Ovary (tissue), 9 donors: ENCODE measurements around the gene KIF1C. TPM values are rescaled to one million over a fixed set of nuclear protein-coding genes. Genes with fewer than 3 reads are reported as not detected.

Experiments
- DNase-seq, 5 donors: peaks; one replicate each; pipeline ENCODE4 v3.0.0-alpha.2; 2019 to 2020
- H3K27ac ChIP-seq, 2 donors: fragments of 200-600 bp; one replicate each; pipeline versions ENCODE4 v1.5.1 to v1.8.0; 2019 to 2022
- H3K27me3 ChIP-seq: fragments of 200-600 bp; one replicate; pipeline ENCODE4 v1.8.0; 2022
- H3K36me3 ChIP-seq: fragments of 200-600 bp; sonication (generic); one replicate; pipeline ENCODE4 v1.5.1; 2019
- H3K4me1 ChIP-seq: one replicate; pipeline ENCODE4 v1.8.1; 2013; ENCODE audit warnings: mild to moderate bottlenecking, moderate library complexity; ENCODE audit not compliant: insufficient read depth
- H3K4me3 ChIP-seq: fragments of 200-600 bp; sonication (generic); one replicate; pipeline ENCODE4 v1.5.1; 2017
- H3K9me3 ChIP-seq, 2 donors: fragments of 200-600 bp in 1 of 2; sonication (generic) in 1 of 2; one replicate each; pipeline versions ENCODE4 v1.5.1 to v1.8.1; 2013 to 2019; ENCODE audit warnings: mild to moderate bottlenecking in 1 of 2, moderate library complexity in 1 of 2
- EP300 ChIP-seq: sonication (generic); formaldehyde crosslinking; IDR thresholded peaks from one replicate; pipeline ENCODE4 v1.6.1; 2017; ENCODE audit warnings: antibody characterized with exemption
- POLR2A ChIP-seq: fragments of 450-650 bp; IDR thresholded peaks from one replicate; pipeline ENCODE4 v1.6.1; 2017; ENCODE audit warnings: antibody characterized with exemption, mild to moderate bottlenecking, moderate library complexity
- WGBS, 3 donors: extraction: QIAGEN DNeasy Blood & Tissue Kit in 1 of 3; methylation state at CpG; one replicate each; pipeline versions ENCODE4 v1.1.5 to v1.1.7; 2013 to 2017; 5-methylcytosine and 5-hydroxymethylcytosine counted together
- intact Hi-C, 4 donors: fragments of 100-400 bp; cut with DNase I; formaldehyde crosslinking; loops; one replicate each; pipeline versions ENCODE4 v1.11.0 to v1.15.1; 2022 to 2023
- polyA plus RNA-seq, 2 donors: library from polyadenylated mRNA; stranded (reverse); fragments of 200-250 nt in 1 of 2; fragments of 350-450 nt in 1 of 2; fragmentation: Illumina TruSeq in 1 of 2; extraction: RNeasy Lipid Tissue Mini Kit (QIAGEN cat#74804) in 1 of 2; gene quantifications; one replicate each; pipeline ENCODE4 v1.2.3, GENCODE V29; 2013 to 2014
- total RNA-seq, 7 donors: library from RNA; depleted of rRNA in 2 of 7; stranded (reverse); fragments of >200 nt in 2 of 7; fragmentation: NEBNext Ultra II Directional in 3 of 7; extraction: Animal tissue kit (Norgen Biotek cat#: 25700) in 3 of 7; gene quantifications; one replicate each; pipeline versions ENCODE4 v1.1.0 to v1.2.4, GENCODE V29; 2016 to 2023
- TF ChIP-seq, protein P1 (sequence below), 3 donors: fragments of 450-650 bp in 2 of 3; fragments of 200-600 bp in 1 of 3; IDR thresholded peaks; one replicate each; pipeline versions ENCODE4 v1.5.1 to v1.8.0; 2016 to 2022; ENCODE audit warnings: antibody characterized with exemption in 3 of 3, mild to moderate bottlenecking in 1 of 3
- donor health status: DM: no; HTN: no; CAD: no; lungs with moderate emphysema.
- donor health status: DM: no; HTN: no; CAD: no.
- donor health status: Bipolar disorder and iron deficiency.
- donor health status: DM: yes; HTN: yes; CAD: no.
- donor health status: DM: no; HTN: no; CAD: no.
- donor health status: DM: yes; HTN: yes; CAD: no.

Gene KIF1C
- total and polyA plus RNA-seq, 9 donors, result 17.5 to 129 (median 90.3) TPM

DNA sequence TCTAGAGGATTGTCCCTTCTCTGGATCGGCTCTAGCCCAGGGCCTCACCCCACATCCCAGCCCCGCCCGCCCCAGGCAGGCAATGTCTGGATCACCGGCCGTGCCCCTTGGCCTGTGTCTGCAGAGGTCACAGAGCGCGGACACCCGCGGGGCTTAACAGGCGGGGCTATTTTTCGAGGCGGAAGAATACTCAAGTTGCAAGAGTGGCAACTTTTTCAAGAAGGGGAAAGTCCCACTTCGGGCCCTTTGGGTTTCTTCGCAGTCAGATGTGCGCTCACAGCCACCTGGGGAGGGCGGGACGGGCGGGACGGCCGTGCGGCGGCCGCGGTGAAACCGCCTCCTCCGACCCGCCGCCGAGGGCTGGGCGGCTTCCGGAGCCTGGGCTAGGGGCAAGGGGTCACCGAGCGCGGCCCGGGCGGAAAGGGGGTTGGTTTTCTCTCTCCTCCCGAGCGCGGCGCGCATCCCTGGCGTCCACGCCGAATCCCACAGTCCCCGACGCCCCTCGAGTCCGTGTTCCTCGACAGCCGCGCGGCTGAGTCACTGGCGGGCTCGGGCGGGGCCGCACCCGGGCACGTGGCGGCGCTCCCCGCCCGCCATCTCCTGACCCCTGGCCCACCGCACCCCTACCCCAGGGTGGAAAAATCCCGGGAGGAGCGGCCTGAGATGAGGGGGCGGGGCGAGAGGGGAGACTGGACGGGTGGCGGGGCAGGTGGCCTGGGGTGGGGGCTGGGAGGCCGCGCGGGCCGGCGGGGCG is 48.3 kb upstream of the KIF1C start:
- Histone ChIP-seq H3K4me1 (peaks cover 2% of the 10 kb centered on the region), H3K27me3 (no peaks in the 10 kb centered on the region), H3K27ac (peak overlapping the region; percentile 82 to 96), H3K4me3 (peak overlapping the region; percentile 100), H3K9me3 (no peaks in the 10 kb centered on the region), H3K36me3 (no peaks in the 10 kb centered on the region)
- 0 to 1% (median 1%) methylated on average over 24 to 75 of the region's 75 CpGs for WGBS, 3 donors
- DNase-seq, result peak; percentile 78 to 81 (median 80)
- TF ChIP-seq, protein P1, sequence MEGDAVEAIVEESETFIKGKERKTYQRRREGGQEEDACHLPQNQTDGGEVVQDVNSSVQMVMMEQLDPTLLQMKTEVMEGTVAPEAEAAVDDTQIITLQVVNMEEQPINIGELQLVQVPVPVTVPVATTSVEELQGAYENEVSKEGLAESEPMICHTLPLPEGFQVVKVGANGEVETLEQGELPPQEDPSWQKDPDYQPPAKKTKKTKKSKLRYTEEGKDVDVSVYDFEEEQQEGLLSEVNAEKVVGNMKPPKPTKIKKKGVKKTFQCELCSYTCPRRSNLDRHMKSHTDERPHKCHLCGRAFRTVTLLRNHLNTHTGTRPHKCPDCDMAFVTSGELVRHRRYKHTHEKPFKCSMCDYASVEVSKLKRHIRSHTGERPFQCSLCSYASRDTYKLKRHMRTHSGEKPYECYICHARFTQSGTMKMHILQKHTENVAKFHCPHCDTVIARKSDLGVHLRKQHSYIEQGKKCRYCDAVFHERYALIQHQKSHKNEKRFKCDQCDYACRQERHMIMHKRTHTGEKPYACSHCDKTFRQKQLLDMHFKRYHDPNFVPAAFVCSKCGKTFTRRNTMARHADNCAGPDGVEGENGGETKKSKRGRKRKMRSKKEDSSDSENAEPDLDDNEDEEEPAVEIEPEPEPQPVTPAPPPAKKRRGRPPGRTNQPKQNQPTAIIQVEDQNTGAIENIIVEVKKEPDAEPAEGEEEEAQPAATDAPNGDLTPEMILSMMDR (IDR thresholded peaks at IDR 0.05), result no peak
- TF ChIP-seq EP300 (no peak), POLR2A (no peak)
- intact Hi-C loops, result no loop called here

DNA sequence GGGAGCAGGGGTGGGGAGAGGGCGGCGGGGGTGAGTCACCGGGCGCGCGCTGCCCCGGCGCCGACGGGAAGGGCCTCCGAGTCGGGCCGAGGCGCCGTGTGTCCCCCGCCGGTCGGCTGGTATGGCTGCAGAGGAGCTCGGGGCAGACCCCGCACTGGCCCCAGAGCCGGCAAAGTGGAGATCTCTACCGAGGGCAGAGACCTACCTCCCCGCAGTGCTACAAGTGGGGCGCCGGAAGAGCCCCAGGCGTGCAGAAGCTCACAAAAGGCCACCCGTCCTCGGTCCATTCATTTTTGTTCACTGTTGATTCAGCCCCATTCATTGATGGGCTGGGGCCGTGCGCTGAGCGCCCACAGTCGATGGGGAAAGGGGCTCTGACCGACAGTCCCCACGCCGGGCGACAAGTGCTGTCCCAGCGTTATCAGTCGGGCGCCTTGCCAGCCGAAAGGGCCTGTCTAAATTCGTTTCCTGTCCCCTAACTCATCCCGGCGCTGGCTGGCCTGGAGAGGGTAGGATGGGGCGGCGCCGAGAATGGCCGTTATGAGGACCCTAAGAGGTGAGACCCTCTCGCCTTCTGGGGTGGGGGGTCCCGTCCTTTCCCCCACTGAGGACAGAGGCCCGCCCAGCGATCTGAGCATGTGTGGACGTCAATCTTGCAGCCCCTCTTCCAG is 47.5 kb upstream of the KIF1C start:
- Histone ChIP-seq H3K4me3 (peak overlapping the region; percentile 100), H3K27me3 (no peaks in the 10 kb centered on the region), H3K27ac (peak overlapping the region; percentile 82 to 96), H3K4me1 (peaks cover 2% of the 10 kb centered on the region), H3K9me3 (no peaks in the 10 kb centered on the region), H3K36me3 (no peaks in the 10 kb centered on the region)
- 15 to 21% (median 17%) methylated on average over 28 to 52 of the region's 52 CpGs for WGBS, 3 donors
- intact Hi-C loops, result no loop called here
- DNase-seq, result peak; percentile 59 to 76 (median 74)
- TF ChIP-seq, protein P1 (IDR thresholded peaks at IDR 0.05), result no peak
- TF ChIP-seq EP300 (no peak), POLR2A (no peak)

DNA sequence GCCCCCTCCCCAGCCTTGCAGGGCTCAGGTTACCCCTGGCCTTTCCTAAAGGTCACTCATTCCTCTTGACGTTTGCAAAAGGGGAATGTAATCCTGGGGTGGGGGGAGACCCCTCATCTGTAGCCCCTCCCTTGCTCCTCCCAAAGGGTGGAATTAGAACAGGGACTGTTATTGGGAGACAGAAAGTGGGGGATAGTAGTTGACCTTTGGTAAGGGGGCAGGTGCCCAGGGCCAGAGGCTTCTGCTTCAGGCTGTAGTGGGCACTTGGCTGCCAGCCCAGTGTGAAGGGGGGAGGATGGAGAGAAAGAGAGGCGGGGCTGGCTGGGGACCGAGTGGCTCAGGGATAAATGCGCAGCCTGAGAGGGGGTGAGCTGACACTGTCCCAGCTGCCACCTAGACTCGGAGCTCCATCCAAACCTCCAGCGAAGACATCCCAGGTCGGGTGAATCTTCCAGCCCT is 47.0 kb upstream of the KIF1C start, which contains the start of gene ENO3:
Gene ENO3 (plus strand): TSS at position 374 of the 459 bp plus-strand sequence. CDS start 711 bp downstream, outside the sequence.
- DNase-seq, result peak in 4 of 5 donors; percentile 58 to 72 (median 62)
- TF ChIP-seq POLR2A (no peak), EP300 (no peak)
- TF ChIP-seq, protein P1 (IDR thresholded peaks at IDR 0.05), result no peak
- WGBS, 3 donors, result 48 to 61% (median 60%) methylated on average over 7 of the region's 7 CpGs
- intact Hi-C loops, result no loop called here
- Histone ChIP-seq H3K9me3 (no peaks in the 10 kb centered on the region), H3K4me3 (peak within 1 kb of the TSS; percentile 100), H3K27me3 (no peaks in the 10 kb centered on the region), H3K27ac (peak within 1 kb of the TSS; percentile 82 to 96), H3K36me3 (no peaks in the 10 kb centered on the region), H3K4me1 (no peaks in the 10 kb centered on the region)

DNA sequence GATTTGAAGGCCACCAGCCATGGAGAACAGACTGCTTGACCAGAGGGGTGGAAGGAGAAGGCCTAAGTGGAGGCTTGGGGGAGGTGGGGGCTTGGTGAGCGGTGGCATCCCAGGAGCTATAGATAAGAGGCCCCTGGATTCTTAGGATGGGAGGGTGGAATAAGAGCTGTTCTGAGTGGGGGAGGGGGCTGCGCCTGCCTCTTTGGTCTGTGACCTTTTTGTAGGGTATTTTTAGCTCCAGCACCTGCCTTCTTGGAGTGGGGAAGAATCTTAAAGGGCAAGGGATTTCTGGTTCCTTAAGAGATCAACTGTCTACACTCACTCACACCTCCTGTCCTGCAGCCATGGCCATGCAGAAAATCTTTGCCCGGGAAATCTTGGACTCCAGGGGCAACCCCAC is 46.3 kb upstream of the KIF1C start:
- H3K27ac ChIP-seq, result no peak overlapping the region
- no peaks in the 10 kb centered on the region for H3K9me3 ChIP-seq
- intact Hi-C loops, result no loop called here
- no peak for DNase-seq
- H3K27me3 ChIP-seq, result no peaks in the 10 kb centered on the region
- WGBS, 3 donors, result 78 to 85% (median 81%) methylated on average over 3 of the region's 3 CpGs
- H3K4me1 ChIP-seq, result no peaks in the 10 kb centered on the region
- no peaks in the 10 kb centered on the region for H3K36me3 ChIP-seq
- TF ChIP-seq EP300 (no peak), POLR2A (no peak)
- TF ChIP-seq, protein P1 (IDR thresholded peaks at IDR 0.05), result no peak
- H3K4me3 ChIP-seq, result no peak overlapping the region
